H1 (cell line): Measurements from ENCODE around the gene EEF1G. TPM values are rescaled to one million over a fixed set of nuclear protein-coding genes. Genes with fewer than 3 reads are reported as not detected.

ENCODE experiments used
- CTCF ChIA-PET: fragments of 300-600 bp; sonication (Branson Sonifier 250); formaldehyde crosslinking; loops from one replicate; lab custom pipeline; 2021; ENCODE audit not compliant: partially characterized antibody; lab: Charles Lee
- POLR2A ChIA-PET: fragments of 300-600 bp; sonication (Branson Sonifier 250); formaldehyde crosslinking; loops from one replicate; lab custom pipeline; 2021; ENCODE audit warnings: inconsistent platforms; ENCODE audit not compliant: partially characterized antibody; lab: Charles Lee
- DNase-seq, 2 experiments: peaks; one replicate each; pipeline versions ENCODE4 v3.0.0 to v3.0.0-alpha.2; 2010 to 2022; ENCODE audit warnings: low spot score in 2 of 2, low read depth in 1 of 2, mixed read lengths in 1 of 2
- FAIRE-seq: peaks from 2 replicates; lab custom pipeline; 2011; peaks lifted over from hg19 to GRCh38; lab: Jason Lieb, UNC
- H2AFZ ChIP-seq: 2 replicates; pipeline ENCODE4 v1.8.1; 2012; ENCODE audit warnings: low read length, inconsistent platforms
- H2AK5ac ChIP-seq: 2 replicates; pipeline ENCODE4 v1.6.1; 2013; ENCODE audit warnings: low read depth, low read length
- H2BK120ac ChIP-seq: replicated peaks from 2 replicates; pipeline ENCODE3; 2013; ENCODE audit warnings: low read depth, low read length, inconsistent platforms
- H2BK12ac ChIP-seq: 2 replicates; pipeline ENCODE4 v1.6.1; 2013; ENCODE audit warnings: low read depth, low read length
- H2BK15ac ChIP-seq: 2 replicates; pipeline ENCODE4 v1.6.1; 2013; ENCODE audit warnings: low read length
- H2BK20ac ChIP-seq: 2 replicates; pipeline ENCODE4 v1.6.1; 2013; ENCODE audit warnings: low read length
- H2BK5ac ChIP-seq: 2 replicates; pipeline ENCODE4 v1.6.1; 2013; ENCODE audit warnings: low read depth, low read length
- H3K14ac ChIP-seq: 2 replicates; pipeline ENCODE4 v1.6.1; 2013; ENCODE audit warnings: inconsistent platforms; ENCODE audit not compliant: insufficient read length
- H3K18ac ChIP-seq: 2 replicates; pipeline ENCODE4 v1.6.1; 2013; ENCODE audit warnings: low read length; ENCODE audit errors: extremely low read depth
- H3K23ac ChIP-seq: 2 replicates; pipeline ENCODE4 v1.6.1; 2013; ENCODE audit warnings: inconsistent platforms; ENCODE audit not compliant: insufficient read length
- H3K23me2 ChIP-seq: 2 replicates; pipeline ENCODE4 v1.6.1; 2013; ENCODE audit warnings: low read depth, low read length
- H3K27ac ChIP-seq: 2 replicates; pipeline ENCODE4 v1.6.1; 2011; ENCODE audit warnings: low read depth, low read length, inconsistent platforms
- H3K27me3 ChIP-seq, 4 experiments: replicated peaks in 1 of 4; 1 replicate in 1 of 4; 2 replicates in 3 of 4; pipeline versions ENCODE4 v1.6.1 to v1.8.1; 2011 to 2013; ENCODE audit warnings: low read length in 3 of 4, mild to moderate bottlenecking in 3 of 4, inconsistent platforms in 2 of 4, mixed read lengths in 2 of 4, moderate library complexity in 1 of 4; ENCODE audit not compliant: control insufficient read depth in 3 of 4, insufficient read depth in 3 of 4; ENCODE audit errors: extremely low read depth in 1 of 4
- H3K36me3 ChIP-seq, 4 experiments: 2 replicates each; pipeline versions ENCODE4 v1.6.1 to v1.8.1; 2011 to 2013; ENCODE audit warnings: mild to moderate bottlenecking in 4 of 4, low read length in 3 of 4, moderate library complexity in 2 of 4, control low read depth in 1 of 4, inconsistent platforms in 1 of 4; ENCODE audit not compliant: insufficient read depth in 4 of 4, control insufficient read depth in 2 of 4
- H3K4ac ChIP-seq: replicated peaks from 2 replicates; pipeline ENCODE3; 2013; ENCODE audit warnings: low read length, low read depth, mixed read lengths, inconsistent platforms; ENCODE audit not compliant: insufficient read length
- H3K4me1 ChIP-seq, 4 experiments: replicated peaks in 1 of 4; 1 replicate in 1 of 4; 2 replicates in 3 of 4; pipeline versions ENCODE4 v1.6.1 to v1.8.1; 2011 to 2013; ENCODE audit warnings: low read length in 3 of 4, inconsistent platforms in 2 of 4, mixed read lengths in 1 of 4; ENCODE audit not compliant: insufficient read depth in 4 of 4, control insufficient read depth in 3 of 4
- H3K4me2 ChIP-seq, 2 experiments: 2 replicates each; pipeline versions ENCODE4 v1.6.1 to v1.8.1; 2011 to 2013; ENCODE audit warnings: low read depth in 2 of 2, low read length in 2 of 2, control low read depth in 1 of 2, inconsistent platforms in 1 of 2, mild to moderate bottlenecking in 1 of 2; ENCODE audit not compliant: insufficient read depth in 1 of 2
- H3K4me3 ChIP-seq, 4 experiments: fragments of 200-600, 300-600 bp in 1 of 4; sonication (generic), shearing (Covaris generic), sonication (Bioruptor Twin) in 1 of 4; 2 replicates each; pipeline versions ENCODE4 v1.5.1 to v1.8.1; 2011 to 2016; ENCODE audit warnings: low read length in 4 of 4, low read depth in 3 of 4, control low read depth in 2 of 4, inconsistent platforms in 2 of 4, mild to moderate bottlenecking in 2 of 4, mixed read lengths in 1 of 4, moderate library complexity in 1 of 4; ENCODE audit not compliant: insufficient read depth in 2 of 4; ENCODE audit errors: extremely low read depth in 1 of 4
- H3K56ac ChIP-seq: replicated peaks from 2 replicates; pipeline ENCODE3; 2013; ENCODE audit warnings: low read depth, mild to moderate bottlenecking, mixed read lengths, low read length, inconsistent platforms; ENCODE audit not compliant: insufficient read length
- H3K79me1 ChIP-seq: 2 replicates; pipeline ENCODE4 v1.6.1; 2013; ENCODE audit warnings: low read depth, low read length, control low read depth
- H3K79me2 ChIP-seq, 2 experiments: 2 replicates each; pipeline versions ENCODE4 v1.6.1 to v1.8.1; 2012 to 2013; ENCODE audit warnings: low read length in 2 of 2, mild to moderate bottlenecking in 2 of 2, inconsistent platforms in 1 of 2; ENCODE audit not compliant: insufficient read depth in 2 of 2, control insufficient read depth in 1 of 2
- H3K9ac ChIP-seq, 4 experiments: replicated peaks in 1 of 4; 1 replicate in 1 of 4; 2 replicates in 3 of 4; pipeline versions ENCODE4 v1.6.1 to v1.8.1; 2011 to 2013; ENCODE audit warnings: low read depth in 3 of 4, low read length in 3 of 4, control low read depth in 2 of 4, mild to moderate bottlenecking in 2 of 4, moderate library complexity in 2 of 4, inconsistent platforms in 1 of 4; ENCODE audit errors: extremely low read depth in 1 of 4
- H3K9me3 ChIP-seq, 2 experiments: 2 replicates each; pipeline versions ENCODE4 v1.6.1 to v1.8.1; 2012 to 2013; ENCODE audit warnings: mild to moderate bottlenecking in 2 of 2, moderate library complexity in 2 of 2, control low read depth in 1 of 2, inconsistent platforms in 1 of 2, low read depth in 1 of 2, low read length in 1 of 2, mixed read lengths in 1 of 2; ENCODE audit not compliant: insufficient read depth in 2 of 2
- H4K20me1 ChIP-seq, 2 experiments: replicated peaks in 1 of 2; 2 replicates each; pipeline versions ENCODE3 to v1.8.1; 2011 to 2013; ENCODE audit warnings: inconsistent platforms in 2 of 2, low read length in 2 of 2, mild to moderate bottlenecking in 1 of 2; ENCODE audit not compliant: insufficient read depth in 2 of 2, control insufficient read depth in 1 of 2
- H4K5ac ChIP-seq: 2 replicates; pipeline ENCODE4 v1.6.1; 2013; ENCODE audit warnings: low read length, low read depth, mixed read lengths, inconsistent platforms; ENCODE audit not compliant: insufficient read length
- H4K8ac ChIP-seq: 2 replicates; pipeline ENCODE4 v1.8.0; 2013; ENCODE audit warnings: mild to moderate bottlenecking, moderate library complexity, low read length, inconsistent platforms; ENCODE audit not compliant: insufficient read depth; ENCODE audit errors: extremely low read depth
- H4K91ac ChIP-seq: replicated peaks from 2 replicates; pipeline ENCODE3; 2013; ENCODE audit warnings: low read length, mixed read lengths, inconsistent platforms; ENCODE audit not compliant: insufficient read length
- RXRA ChIP-seq: IDR thresholded peaks from 2 replicates; pipeline ENCODE4 v1.6.1; 2011; ENCODE audit warnings: low read depth, mild to moderate bottlenecking, low read length, moderate library complexity; ENCODE audit not compliant: insufficient read depth
- WGBS, 2 experiments: shearing (Covaris generic) in 1 of 2; methylation state at CpG; one replicate each; pipeline versions ENCODE4 v1.1.6 to v1.1.7; 2013 to 2015; ENCODE audit warnings: low lambda C conversion rate in 2 of 2, mixed read lengths in 2 of 2, inconsistent platforms in 1 of 2, low coverage in 1 of 2, missing lambda C conversion rate in 1 of 2; ENCODE audit not compliant: insufficient replicate concordance in 2 of 2, insufficient coverage in 1 of 2, insufficient read length in 1 of 2; ENCODE audit errors: extremely low coverage in 1 of 2, missing lambda C conversion rate in 1 of 2; 5-methylcytosine and 5-hydroxymethylcytosine counted together
- polyA plus RNA-seq, 7 experiments: library from polyadenylated mRNA; depleted of rRNA in 3 of 7; stranded (reverse) in 5 of 7; unstranded in 2 of 7; fragments of >200 nt in 5 of 7; fragments of 200-250 nt in 2 of 7; gene quantifications; 1 replicate in 5 of 7; 2 replicates in 1 of 7; 4 replicates in 1 of 7; pipeline versions ENCODE4 v1.2.1 to v1.2.3, GENCODE V29; 2011 to 2013; ENCODE audit warnings: missing spikeins in 2 of 7, mixed read lengths in 2 of 7
- total RNA-seq: library from RNA; stranded (reverse); fragmentation: NEBNext Ultra II Directional; extraction: Animal tissue kit (Norgen Biotek cat#: 25700); gene quantifications from 2 replicates; pipeline ENCODE4 v1.2.1, GENCODE V29; 2021

Gene EEF1G
- total and polyA plus RNA-seq, 2 of the 8 experiments (the other 6 are each of a cell fraction or from before 2014, with no cell fraction given), result 1,627 to 1,996 TPM

GRCh38 chr11:62607714-62608113 is 34.0 kb upstream of the EEF1G start:
- H3K27me3 ChIP-seq, result peaks cover 0 to 16% (median 13%) of the 10 kb centered on the region in 4 experiments; a peak in 6 of 7 replicates
- H2BK120ac ChIP-seq, result no peak overlapping the region
- peaks cover 16% of the 10 kb centered on the region; the same call in 1 of the 2 replicates for H3K23me2 ChIP-seq
- H3K79me1 ChIP-seq, result no peaks in the 10 kb centered on the region; the same call in 1 of the 2 replicates
- H3K4me2 ChIP-seq, result no peak overlapping the region
- no peak overlapping the region for H3K18ac ChIP-seq
- no peak overlapping the region for H3K4ac ChIP-seq
- no peak for DNase-seq
- H2AFZ ChIP-seq, result no peak overlapping the region
- no peak overlapping the region for H4K8ac ChIP-seq
- no peak overlapping the region for H4K91ac ChIP-seq
- H4K20me1 ChIP-seq, result peaks cover 0 to 2% of the 10 kb centered on the region in 2 experiments
- H2BK12ac ChIP-seq, result 0 out of 2 replicates have a peak overlapping the region, but pooled peaks have one; percentile 60
- H3K56ac ChIP-seq, result no peak overlapping the region
- H3K4me3 ChIP-seq, result no peak overlapping the region
- no peaks in the 10 kb centered on the region for H3K9me3 ChIP-seq
- H3K27ac ChIP-seq, result no peak overlapping the region
- H2AK5ac ChIP-seq, result no peak overlapping the region
- H2BK15ac ChIP-seq, result no peak overlapping the region
- H3K14ac ChIP-seq, result no peak overlapping the region
- no peak overlapping the region for H4K5ac ChIP-seq
- H3K79me2 ChIP-seq, result no peaks in the 10 kb centered on the region
- no peak overlapping the region for H3K9ac ChIP-seq
- ChIA-PET CTCF (interaction anchor here (0.6 to 10.2 kb wide), 7 partner anchors 14 to 195 kb away, joined by 3 to 97 read pairs (median 3); partner anchors contain the start of gene TUT1), POLR2A (interaction anchor here (0.6 to 15.8 kb wide), 9 partner anchors 8 to 245 kb away, joined by 3 to 235 read pairs (median 5); partner anchors contain the start of genes B3GAT3, C11orf98, CSKMT and EEF1G)
- H3K23ac ChIP-seq, result no peak overlapping the region
- H3K4me1 ChIP-seq, result peaks cover 3 to 29% (median 18%) of the 10 kb centered on the region in 4 experiments
- no peak for FAIRE-seq
- no peaks in the 10 kb centered on the region; a peak in 2 of 8 replicates for H3K36me3 ChIP-seq
- 98% methylated on average over 4 of the region's 4 CpGs; no CpG with 5 or more reads in 1 of the 2 experiments for WGBS, 2 experiments
- no peak for TF ChIP-seq RXRA
- no peak overlapping the region for H2BK5ac ChIP-seq
- H2BK20ac ChIP-seq, result no peak overlapping the region
